ENCODE results near the gene PLOD1. TPM values are rescaled to one million over a fixed set of nuclear protein-coding genes. Genes with fewer than 3 reads are reported as not detected.

PLOD1 gene
- total and polyA plus RNA-seq, 4 donors, result 33.5 to 112 (median 79.1) TPM

- H3K9ac ChIP-seq (ENCODE audit: insufficient read depth in 1 of 2, low read length in 2 of 2), result no peak overlapping the region
- H3K27ac ChIP-seq (ENCODE audit: low read depth in 1 of 2, low read length in 1 of 2), result peak overlapping the region in 1 of 2 donors; percentile 54
- no peaks in the 10 kb centered on the region for H3K9me3 ChIP-seq (ENCODE audit: control insufficient read depth in 4 of 4, insufficient read depth in 3 of 4, low read length in 3 of 4)
- WGBS, 2 donors, result 70 to 75% methylated on average over 6 of the region's 6 CpGs
- H3K4me1 ChIP-seq (ENCODE audit: control insufficient read depth in 5 of 5, insufficient read depth in 5 of 5, low read length in 5 of 5), result no peaks in the 10 kb centered on the region
- TF ChIP-seq CTCF (IDR thresholded peaks at IDR 0.05; ENCODE audit: control extremely low read depth, extremely low read depth), result no peak
- ATAC-seq (ENCODE audit: insufficient read depth, low FRiP score) (peak; percentile 58), DNase-seq (no peak)
- H3K36me3 ChIP-seq (ENCODE audit: control insufficient read depth in 4 of 4, insufficient read depth in 4 of 4, low read length in 4 of 4), result peaks cover 13 to 57% (median 20%) of the 10 kb centered on the region in 4 donors
- no peaks in the 10 kb centered on the region for H3K27me3 ChIP-seq (ENCODE audit: control insufficient read depth in 3 of 3, insufficient read depth in 3 of 3, low read length in 2 of 3)
- no peak overlapping the region for H3K4me3 ChIP-seq
Measured at GRCh38 chr1:11960715-11961114, 26.2 kb downstream of the PLOD1 start.

DNA sequence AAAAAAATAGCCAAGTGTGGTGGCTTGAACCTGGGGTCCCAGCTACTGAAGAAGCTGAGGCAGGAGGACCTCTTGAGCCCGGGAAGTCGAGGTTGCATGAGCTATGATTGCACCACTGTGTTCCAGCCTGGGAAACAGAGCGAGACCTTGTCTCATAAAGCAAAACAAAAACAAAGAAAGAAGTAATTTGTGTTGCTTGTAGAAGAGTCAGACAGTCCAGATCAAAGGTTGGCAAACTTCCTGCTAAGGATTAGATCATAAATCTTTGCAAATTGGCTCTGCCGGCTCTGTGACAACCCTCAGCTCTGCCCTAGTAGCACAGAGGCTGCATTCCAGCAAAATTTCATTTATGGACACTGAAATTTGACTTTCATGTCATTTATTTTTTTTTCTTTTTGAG lies 26.7 kb downstream of the PLOD1 start:
- no peaks in the 10 kb centered on the region for H3K27me3 ChIP-seq (ENCODE audit: control insufficient read depth in 3 of 3, insufficient read depth in 3 of 3, low read length in 2 of 3)
- ATAC-seq (ENCODE audit: insufficient read depth, low FRiP score) (no peak), DNase-seq (peak in 1 of 3 donors; percentile 41)
- H3K4me1 ChIP-seq (ENCODE audit: control insufficient read depth in 5 of 5, insufficient read depth in 5 of 5, low read length in 5 of 5), result no peaks in the 10 kb centered on the region
- no peak overlapping the region for H3K4me3 ChIP-seq
- peak overlapping the region in 1 of 2 donors; percentile 20 for H3K27ac ChIP-seq (ENCODE audit: low read depth in 1 of 2, low read length in 1 of 2)
- 19 to 40% methylated on average over 4 of the region's 4 CpGs for WGBS, 2 donors
- H3K36me3 ChIP-seq (ENCODE audit: control insufficient read depth in 4 of 4, insufficient read depth in 4 of 4, low read length in 4 of 4), result peaks cover 14 to 61% (median 24%) of the 10 kb centered on the region in 4 donors
- H3K9me3 ChIP-seq (ENCODE audit: control insufficient read depth in 4 of 4, insufficient read depth in 3 of 4, low read length in 3 of 4), result no peaks in the 10 kb centered on the region
- no peak for TF ChIP-seq CTCF (IDR thresholded peaks at IDR 0.05; ENCODE audit: control extremely low read depth, extremely low read depth)
- H3K9ac ChIP-seq (ENCODE audit: insufficient read depth in 1 of 2, low read length in 2 of 2), result no peak overlapping the region

GRCh38 chr1:11963622-11964021 lies 29.1 kb downstream of the PLOD1 start:
- ATAC-seq (ENCODE audit: insufficient read depth, low FRiP score) (no peak), DNase-seq (no peak)
- Histone ChIP-seq H3K4me3 (no peak overlapping the region), H3K36me3 (ENCODE audit: control insufficient read depth in 4 of 4, insufficient read depth in 4 of 4, low read length in 4 of 4) (peaks cover 8 to 45% (median 12%) of the 10 kb centered on the region in 4 donors), H3K27ac (ENCODE audit: low read depth in 1 of 2, low read length in 1 of 2) (no peak overlapping the region), H3K9ac (ENCODE audit: insufficient read depth in 1 of 2, low read length in 2 of 2) (no peak overlapping the region), H3K27me3 (ENCODE audit: control insufficient read depth in 3 of 3, insufficient read depth in 3 of 3, low read length in 2 of 3) (no peaks in the 10 kb centered on the region), H3K4me1 (ENCODE audit: control insufficient read depth in 5 of 5, insufficient read depth in 5 of 5, low read length in 5 of 5) (no peaks in the 10 kb centered on the region), H3K9me3 (ENCODE audit: control insufficient read depth in 4 of 4, insufficient read depth in 3 of 4, low read length in 3 of 4) (no peaks in the 10 kb centered on the region)
- WGBS, 2 donors, result 63 to 80% methylated on average over 3 of the region's 3 CpGs
- TF ChIP-seq CTCF (IDR thresholded peaks at IDR 0.05; ENCODE audit: control extremely low read depth, extremely low read depth), result no peak

DNA sequence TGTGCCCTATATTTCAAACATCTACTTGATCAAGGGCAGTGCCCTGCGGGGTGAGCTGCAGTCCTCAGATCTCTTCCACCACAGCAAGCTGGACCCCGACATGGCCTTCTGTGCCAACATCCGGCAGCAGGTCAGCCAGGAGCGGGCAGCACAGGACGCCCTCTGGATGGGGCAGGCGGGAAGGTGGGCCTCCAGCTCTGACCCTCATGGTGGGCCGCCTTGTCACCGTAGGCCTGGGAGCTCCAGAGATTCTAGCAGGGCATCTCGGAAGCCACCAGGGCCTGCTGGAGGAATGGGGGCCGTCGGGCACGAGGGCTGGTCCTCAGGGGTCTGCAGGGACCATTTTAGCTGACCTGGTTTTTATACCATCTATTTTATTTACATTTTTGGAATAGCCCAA lies 30.1 kb downstream of the PLOD1 start:
- DNase-seq (no peak), ATAC-seq (ENCODE audit: insufficient read depth, low FRiP score) (no peak)
- no peak overlapping the region for H3K9ac ChIP-seq (ENCODE audit: insufficient read depth in 1 of 2, low read length in 2 of 2)
- H3K9me3 ChIP-seq (ENCODE audit: control insufficient read depth in 4 of 4, insufficient read depth in 3 of 4, low read length in 3 of 4), result no peaks in the 10 kb centered on the region
- no peak overlapping the region for H3K4me3 ChIP-seq
- H3K27me3 ChIP-seq (ENCODE audit: control insufficient read depth in 3 of 3, insufficient read depth in 3 of 3, low read length in 2 of 3), result no peaks in the 10 kb centered on the region
- no peak for TF ChIP-seq CTCF (IDR thresholded peaks at IDR 0.05; ENCODE audit: control extremely low read depth, extremely low read depth)
- WGBS, 2 donors, result 92 to 93% methylated on average over 12 of the region's 12 CpGs
- H3K27ac ChIP-seq (ENCODE audit: low read depth in 1 of 2, low read length in 1 of 2), result no peak overlapping the region
- H3K4me1 ChIP-seq (ENCODE audit: control insufficient read depth in 5 of 5, insufficient read depth in 5 of 5, low read length in 5 of 5), result no peaks in the 10 kb centered on the region
- H3K36me3 ChIP-seq (ENCODE audit: control insufficient read depth in 4 of 4, insufficient read depth in 4 of 4, low read length in 4 of 4), result peaks cover 11 to 48% (median 15%) of the 10 kb centered on the region in 4 donors

All from lung (tissue), 12 donors.